ENCODE measurements around the gene METTL25. TPM values are rescaled to one million over a fixed set of nuclear protein-coding genes. Genes with fewer than 3 reads are reported as not detected.

The METTL25 gene
- total RNA-seq, 1 experiment from 2014 or later, result 6.3 TPM

DNA sequence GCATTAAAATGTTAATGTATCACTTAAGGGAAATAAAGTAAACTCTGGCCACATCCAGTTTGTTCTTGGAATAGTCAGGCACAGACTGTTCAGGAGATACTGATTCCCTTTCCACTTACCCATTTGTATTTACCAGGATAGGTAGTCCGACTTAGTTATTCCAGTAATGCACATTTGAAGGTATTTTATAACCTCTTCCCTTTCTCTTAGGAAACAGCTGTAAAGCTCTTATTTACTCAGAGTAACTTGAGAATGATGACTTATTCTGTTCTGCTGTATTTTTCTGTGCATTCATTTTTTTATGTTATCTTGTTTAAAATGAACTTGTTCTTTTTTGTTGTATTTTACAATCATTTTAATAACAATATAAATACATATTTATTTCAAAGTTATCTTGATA is 78.0 kb downstream of the METTL25 start:
- no peaks in the 10 kb centered on the region for H3K9me3 Mint-ChIP-seq
- TF ChIP-seq TCF7 (CRISPR knock-in tag; IDR thresholded peaks at IDR 0.05; ENCODE audit: low read depth), result no peak
- TF ChIP-seq, protein P1, sequence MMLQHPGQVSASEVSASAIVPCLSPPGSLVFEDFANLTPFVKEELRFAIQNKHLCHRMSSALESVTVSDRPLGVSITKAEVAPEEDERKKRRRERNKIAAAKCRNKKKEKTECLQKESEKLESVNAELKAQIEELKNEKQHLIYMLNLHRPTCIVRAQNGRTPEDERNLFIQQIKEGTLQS (CRISPR knock-in tag; conservative IDR thresholded peaks at IDR 0.05), result no peak
- TF ChIP-seq, protein P2, sequence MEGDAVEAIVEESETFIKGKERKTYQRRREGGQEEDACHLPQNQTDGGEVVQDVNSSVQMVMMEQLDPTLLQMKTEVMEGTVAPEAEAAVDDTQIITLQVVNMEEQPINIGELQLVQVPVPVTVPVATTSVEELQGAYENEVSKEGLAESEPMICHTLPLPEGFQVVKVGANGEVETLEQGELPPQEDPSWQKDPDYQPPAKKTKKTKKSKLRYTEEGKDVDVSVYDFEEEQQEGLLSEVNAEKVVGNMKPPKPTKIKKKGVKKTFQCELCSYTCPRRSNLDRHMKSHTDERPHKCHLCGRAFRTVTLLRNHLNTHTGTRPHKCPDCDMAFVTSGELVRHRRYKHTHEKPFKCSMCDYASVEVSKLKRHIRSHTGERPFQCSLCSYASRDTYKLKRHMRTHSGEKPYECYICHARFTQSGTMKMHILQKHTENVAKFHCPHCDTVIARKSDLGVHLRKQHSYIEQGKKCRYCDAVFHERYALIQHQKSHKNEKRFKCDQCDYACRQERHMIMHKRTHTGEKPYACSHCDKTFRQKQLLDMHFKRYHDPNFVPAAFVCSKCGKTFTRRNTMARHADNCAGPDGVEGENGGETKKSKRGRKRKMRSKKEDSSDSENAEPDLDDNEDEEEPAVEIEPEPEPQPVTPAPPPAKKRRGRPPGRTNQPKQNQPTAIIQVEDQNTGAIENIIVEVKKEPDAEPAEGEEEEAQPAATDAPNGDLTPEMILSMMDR (IDR thresholded peaks at IDR 0.05), result no peak
- no peak for TF ChIP-seq GABPB1 (CRISPR knock-in tag; IDR thresholded peaks at IDR 0.05)
- no peak for TF ChIP-seq KAT7 (CRISPR knock-in tag; IDR thresholded peaks at IDR 0.05; ENCODE audit: borderline replicate concordance)
- TF ChIP-seq, protein P3, sequence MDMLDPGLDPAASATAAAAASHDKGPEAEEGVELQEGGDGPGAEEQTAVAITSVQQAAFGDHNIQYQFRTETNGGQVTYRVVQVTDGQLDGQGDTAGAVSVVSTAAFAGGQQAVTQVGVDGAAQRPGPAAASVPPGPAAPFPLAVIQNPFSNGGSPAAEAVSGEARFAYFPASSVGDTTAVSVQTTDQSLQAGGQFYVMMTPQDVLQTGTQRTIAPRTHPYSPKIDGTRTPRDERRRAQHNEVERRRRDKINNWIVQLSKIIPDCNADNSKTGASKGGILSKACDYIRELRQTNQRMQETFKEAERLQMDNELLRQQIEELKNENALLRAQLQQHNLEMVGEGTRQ (CRISPR knock-in tag; IDR thresholded peaks at IDR 0.05), result no peak
- TF ChIP-seq ZNF138 (CRISPR knock-in tag; conservative IDR thresholded peaks at IDR 0.05), result no peak
- TF ChIP-seq CREB1 (CRISPR knock-in tag; IDR thresholded peaks at IDR 0.05), result no peak
- TF ChIP-seq ZNF232 (CRISPR knock-in tag; IDR thresholded peaks at IDR 0.05), result no peak
- no peak for TF ChIP-seq ZNF219 (CRISPR knock-in tag; IDR thresholded peaks at IDR 0.05; ENCODE audit: borderline replicate concordance)
- TF ChIP-seq, protein P4, sequence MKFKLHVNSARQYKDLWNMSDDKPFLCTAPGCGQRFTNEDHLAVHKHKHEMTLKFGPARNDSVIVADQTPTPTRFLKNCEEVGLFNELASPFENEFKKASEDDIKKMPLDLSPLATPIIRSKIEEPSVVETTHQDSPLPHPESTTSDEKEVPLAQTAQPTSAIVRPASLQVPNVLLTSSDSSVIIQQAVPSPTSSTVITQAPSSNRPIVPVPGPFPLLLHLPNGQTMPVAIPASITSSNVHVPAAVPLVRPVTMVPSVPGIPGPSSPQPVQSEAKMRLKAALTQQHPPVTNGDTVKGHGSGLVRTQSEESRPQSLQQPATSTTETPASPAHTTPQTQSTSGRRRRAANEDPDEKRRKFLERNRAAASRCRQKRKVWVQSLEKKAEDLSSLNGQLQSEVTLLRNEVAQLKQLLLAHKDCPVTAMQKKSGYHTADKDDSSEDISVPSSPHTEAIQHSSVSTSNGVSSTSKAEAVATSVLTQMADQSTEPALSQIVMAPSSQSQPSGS (CRISPR knock-in tag; IDR thresholded peaks at IDR 0.05; ENCODE audit: borderline replicate concordance, low read depth), result no peak
- no peak for TF ChIP-seq ELF4 (CRISPR knock-in tag; IDR thresholded peaks at IDR 0.05; ENCODE audit: low read depth)
- TF ChIP-seq JUN (CRISPR knock-in tag; IDR thresholded peaks at IDR 0.05), result no peak
- TF ChIP-seq, protein P5, sequence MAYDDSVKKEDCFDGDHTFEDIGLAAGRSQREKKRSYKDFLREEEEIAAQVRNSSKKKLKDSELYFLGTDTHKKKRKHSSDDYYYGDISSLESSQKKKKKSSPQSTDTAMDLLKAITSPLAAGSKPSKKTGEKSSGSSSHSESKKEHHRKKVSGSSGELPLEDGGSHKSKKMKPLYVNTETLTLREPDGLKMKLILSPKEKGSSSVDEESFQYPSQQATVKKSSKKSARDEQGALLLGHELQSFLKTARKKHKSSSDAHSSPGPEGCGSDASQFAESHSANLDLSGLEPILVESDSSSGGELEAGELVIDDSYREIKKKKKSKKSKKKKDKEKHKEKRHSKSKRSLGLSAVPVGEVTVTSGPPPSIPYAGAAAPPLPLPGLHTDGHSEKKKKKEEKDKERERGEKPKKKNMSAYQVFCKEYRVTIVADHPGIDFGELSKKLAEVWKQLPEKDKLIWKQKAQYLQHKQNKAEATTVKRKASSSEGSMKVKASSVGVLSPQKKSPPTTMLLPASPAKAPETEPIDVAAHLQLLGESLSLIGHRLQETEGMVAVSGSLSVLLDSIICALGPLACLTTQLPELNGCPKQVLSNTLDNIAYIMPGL (CRISPR knock-in tag; IDR thresholded peaks at IDR 0.05), result no peak
- TF ChIP-seq, protein P6, sequence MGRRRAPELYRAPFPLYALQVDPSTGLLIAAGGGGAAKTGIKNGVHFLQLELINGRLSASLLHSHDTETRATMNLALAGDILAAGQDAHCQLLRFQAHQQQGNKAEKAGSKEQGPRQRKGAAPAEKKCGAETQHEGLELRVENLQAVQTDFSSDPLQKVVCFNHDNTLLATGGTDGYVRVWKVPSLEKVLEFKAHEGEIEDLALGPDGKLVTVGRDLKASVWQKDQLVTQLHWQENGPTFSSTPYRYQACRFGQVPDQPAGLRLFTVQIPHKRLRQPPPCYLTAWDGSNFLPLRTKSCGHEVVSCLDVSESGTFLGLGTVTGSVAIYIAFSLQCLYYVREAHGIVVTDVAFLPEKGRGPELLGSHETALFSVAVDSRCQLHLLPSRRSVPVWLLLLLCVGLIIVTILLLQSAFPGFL (CRISPR knock-in tag; IDR thresholded peaks at IDR 0.05; ENCODE audit: borderline replicate concordance), result no peak
- CTCF ChIA-PET, result no interaction called here
- POLR2A ChIA-PET, result no interaction called here
- H3K4me3 Mint-ChIP-seq, result no peak overlapping the region
- DNase-seq (ENCODE audit: low spot score), result no peak
- no peak for ATAC-seq
- H3K27ac Mint-ChIP-seq, result no peak overlapping the region
- H3K27me3 Mint-ChIP-seq (ENCODE audit: low read depth), result no peaks in the 10 kb centered on the region
- H3K4me1 Mint-ChIP-seq, result no peaks in the 10 kb centered on the region
- no peaks in the 10 kb centered on the region for H3K36me3 Mint-ChIP-seq

DNA sequence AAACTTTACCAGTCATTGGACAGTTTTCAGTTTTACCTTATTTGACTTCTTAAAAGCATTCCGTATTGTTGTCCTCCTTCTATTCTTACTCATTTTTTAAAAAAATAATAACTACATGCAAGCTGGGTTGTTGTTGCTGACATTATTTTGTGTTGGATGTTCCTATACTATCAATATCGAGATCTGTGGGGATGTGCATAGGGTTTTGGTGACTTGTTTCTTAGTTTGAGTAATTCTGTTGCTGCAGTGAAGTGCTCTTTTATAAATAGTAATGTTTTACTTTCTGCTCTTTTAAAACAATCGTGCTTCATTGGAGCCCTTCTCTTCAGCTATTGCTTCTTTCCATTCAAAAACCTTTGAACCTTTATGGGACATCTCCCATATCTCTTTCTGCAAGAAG is 79.4 kb downstream of the METTL25 start:
- Mint-ChIP-seq H3K27me3 (ENCODE audit: low read depth) (no peaks in the 10 kb centered on the region), H3K4me3 (no peak overlapping the region), H3K36me3 (no peaks in the 10 kb centered on the region), H3K4me1 (no peaks in the 10 kb centered on the region), H3K9me3 (peaks cover under 1% of the 10 kb centered on the region; the same call in 1 of the 2 replicates), H3K27ac (no peak overlapping the region)
- POLR2A ChIA-PET, result no interaction called here
- ATAC-seq, result no peak
- no peak for DNase-seq (ENCODE audit: low spot score)
- CTCF ChIA-PET, result no interaction called here
- TF ChIP-seq, protein P7, sequence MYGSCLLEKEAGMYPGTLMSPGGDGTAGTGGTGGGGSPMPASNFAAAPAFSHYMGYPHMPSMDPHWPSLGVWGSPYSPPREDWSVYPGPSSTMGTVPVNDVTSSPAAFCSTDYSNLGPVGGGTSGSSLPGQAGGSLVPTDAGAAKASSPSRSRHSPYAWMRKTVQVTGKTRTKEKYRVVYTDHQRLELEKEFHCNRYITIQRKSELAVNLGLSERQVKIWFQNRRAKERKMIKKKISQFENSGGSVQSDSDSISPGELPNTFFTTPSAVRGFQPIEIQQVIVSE (CRISPR knock-in tag; IDR thresholded peaks at IDR 0.05; ENCODE audit: borderline replicate concordance), result no peak
- TF ChIP-seq OVOL2 (CRISPR knock-in tag; IDR thresholded peaks at IDR 0.05; ENCODE audit: borderline replicate concordance), result no peak
- TF ChIP-seq TCF7 (CRISPR knock-in tag; IDR thresholded peaks at IDR 0.05; ENCODE audit: low read depth), result no peak
- TF ChIP-seq ZNF138 (CRISPR knock-in tag; conservative IDR thresholded peaks at IDR 0.05), result no peak
- no peak for TF ChIP-seq ZNF317 (CRISPR knock-in tag; IDR thresholded peaks at IDR 0.05; ENCODE audit: borderline replicate concordance, low read depth)
- TF ChIP-seq, protein P8, sequence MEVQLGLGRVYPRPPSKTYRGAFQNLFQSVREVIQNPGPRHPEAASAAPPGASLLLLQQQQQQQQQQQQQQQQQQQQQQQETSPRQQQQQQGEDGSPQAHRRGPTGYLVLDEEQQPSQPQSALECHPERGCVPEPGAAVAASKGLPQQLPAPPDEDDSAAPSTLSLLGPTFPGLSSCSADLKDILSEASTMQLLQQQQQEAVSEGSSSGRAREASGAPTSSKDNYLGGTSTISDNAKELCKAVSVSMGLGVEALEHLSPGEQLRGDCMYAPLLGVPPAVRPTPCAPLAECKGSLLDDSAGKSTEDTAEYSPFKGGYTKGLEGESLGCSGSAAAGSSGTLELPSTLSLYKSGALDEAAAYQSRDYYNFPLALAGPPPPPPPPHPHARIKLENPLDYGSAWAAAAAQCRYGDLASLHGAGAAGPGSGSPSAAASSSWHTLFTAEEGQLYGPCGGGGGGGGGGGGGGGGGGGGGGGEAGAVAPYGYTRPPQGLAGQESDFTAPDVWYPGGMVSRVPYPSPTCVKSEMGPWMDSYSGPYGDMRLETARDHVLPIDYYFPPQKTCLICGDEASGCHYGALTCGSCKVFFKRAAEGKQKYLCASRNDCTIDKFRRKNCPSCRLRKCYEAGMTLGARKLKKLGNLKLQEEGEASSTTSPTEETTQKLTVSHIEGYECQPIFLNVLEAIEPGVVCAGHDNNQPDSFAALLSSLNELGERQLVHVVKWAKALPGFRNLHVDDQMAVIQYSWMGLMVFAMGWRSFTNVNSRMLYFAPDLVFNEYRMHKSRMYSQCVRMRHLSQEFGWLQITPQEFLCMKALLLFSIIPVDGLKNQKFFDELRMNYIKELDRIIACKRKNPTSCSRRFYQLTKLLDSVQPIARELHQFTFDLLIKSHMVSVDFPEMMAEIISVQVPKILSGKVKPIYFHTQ (CRISPR knock-in tag; IDR thresholded peaks at IDR 0.05), result no peak
- TF ChIP-seq, protein P9, sequence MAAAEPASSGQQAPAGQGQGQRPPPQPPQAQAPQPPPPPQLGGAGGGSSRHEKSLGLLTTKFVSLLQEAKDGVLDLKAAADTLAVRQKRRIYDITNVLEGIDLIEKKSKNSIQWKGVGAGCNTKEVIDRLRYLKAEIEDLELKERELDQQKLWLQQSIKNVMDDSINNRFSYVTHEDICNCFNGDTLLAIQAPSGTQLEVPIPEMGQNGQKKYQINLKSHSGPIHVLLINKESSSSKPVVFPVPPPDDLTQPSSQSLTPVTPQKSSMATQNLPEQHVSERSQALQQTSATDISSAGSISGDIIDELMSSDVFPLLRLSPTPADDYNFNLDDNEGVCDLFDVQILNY (CRISPR knock-in tag; IDR thresholded peaks at IDR 0.05), result no peak
- no peak for TF ChIP-seq SMAD3 (CRISPR knock-in tag; IDR thresholded peaks at IDR 0.05; ENCODE audit: borderline replicate concordance)
- no peak for TF ChIP-seq PRRX2 (CRISPR knock-in tag; IDR thresholded peaks at IDR 0.05)
- no peak for TF ChIP-seq ZNF396 (CRISPR knock-in tag; IDR thresholded peaks at IDR 0.05; ENCODE audit: borderline replicate concordance)
- TF ChIP-seq MXD4 (CRISPR knock-in tag; IDR thresholded peaks at IDR 0.05; ENCODE audit: borderline replicate concordance), result no peak

Data from WTC11 (cell line).